GM23248 (cell line): ENCODE data around the gene MCTP2.

Source experiments
- EZH2 ChIP-seq: fragments of 200-600 bp; sonication (generic); IDR thresholded peaks from 2 replicates; pipeline ENCODE4 v1.6.1; 2018; ENCODE audit warnings: antibody characterized with exemption, mild to moderate bottlenecking; ENCODE audit not compliant: insufficient read depth, poor library complexity, severe bottlenecking
- EZH2phosphoT487 ChIP-seq: fragments of 200-600 bp; sonication (generic); IDR thresholded peaks from 2 replicates; pipeline ENCODE4 v1.6.1; 2018; ENCODE audit warnings: antibody characterized with exemption, moderate library complexity, mild to moderate bottlenecking, low read depth; ENCODE audit not compliant: insufficient read depth

DNA sequence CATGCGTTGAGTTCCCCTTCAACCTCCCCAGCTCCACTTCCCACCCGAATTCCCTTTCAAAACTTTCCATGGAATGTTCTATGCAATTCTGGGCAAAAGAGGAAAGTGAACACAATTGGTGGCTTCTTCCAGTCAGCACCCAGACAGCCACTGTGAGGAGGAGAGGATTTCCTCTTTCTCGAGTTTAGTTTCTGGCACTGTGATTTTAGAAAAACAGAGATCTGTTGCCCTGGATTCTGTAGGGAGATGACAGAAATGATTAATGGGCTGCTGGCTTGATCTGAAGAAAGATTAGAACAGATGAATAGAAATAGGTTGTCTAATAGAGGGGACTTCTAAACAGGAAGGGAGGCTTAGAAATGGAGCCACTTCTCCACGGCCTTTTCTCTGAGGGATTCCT lies 172.0 kb downstream of the MCTP2 start:
- no peak for TF ChIP-seq EZH2
- no peak for TF ChIP-seq EZH2phosphoT487
